ENCODE measurements around the gene PCCA.

Gene PCCA

GRCh38 chr13:100510208-100510957 lies 421.5 kb downstream of the PCCA start:
- no peak for DNase-seq (ENCODE audit: low read depth)
- TF ChIP-seq CTCF (conservative IDR thresholded peaks at IDR 0.05; ENCODE audit: low read depth, low read length): no peak
- no peak overlapping the region for H3K4me3 ChIP-seq (ENCODE audit: low read depth, low read length)

- no peak for TF ChIP-seq CTCF (conservative IDR thresholded peaks at IDR 0.05; ENCODE audit: low read depth, low read length)
- no peak overlapping the region for H3K4me3 ChIP-seq (ENCODE audit: low read depth, low read length)
- DNase-seq (ENCODE audit: low read depth): no peak
Measured at GRCh38 chr13:100511466-100511865, 422.6 kb downstream of the PCCA start.

GRCh38 chr13:100512422-100512821 lies 423.5 kb downstream of the PCCA start:
- H3K4me3 ChIP-seq (ENCODE audit: low read depth, low read length): no peak overlapping the region
- no peak for TF ChIP-seq CTCF (conservative IDR thresholded peaks at IDR 0.05; ENCODE audit: low read depth, low read length)
- DNase-seq (ENCODE audit: low read depth): peak; percentile 67

GRCh38 chr13:100513171-100513570 lies 424.3 kb downstream of the PCCA start:
- peak; percentile 47 for DNase-seq (ENCODE audit: low read depth)
- TF ChIP-seq CTCF (conservative IDR thresholded peaks at IDR 0.05; ENCODE audit: low read depth, low read length): no peak
- no peak overlapping the region for H3K4me3 ChIP-seq (ENCODE audit: low read depth, low read length)

- no peak for TF ChIP-seq CTCF (conservative IDR thresholded peaks at IDR 0.05; ENCODE audit: low read depth, low read length)
- no peak overlapping the region for H3K4me3 ChIP-seq (ENCODE audit: low read depth, low read length)
- DNase-seq (ENCODE audit: low read depth): peak; percentile 56
Measured at GRCh38 chr13:100513987-100514670, 425.2 kb downstream of the PCCA start.

- no peak overlapping the region for H3K4me3 ChIP-seq (ENCODE audit: low read depth, low read length)
- DNase-seq (ENCODE audit: low read depth): peak; percentile 89
- peak; percentile 100 for TF ChIP-seq CTCF (conservative IDR thresholded peaks at IDR 0.05; ENCODE audit: low read depth, low read length)
Measured at GRCh38 chr13:100514788-100515409, 426.0 kb downstream of the PCCA start.
